GM23338 (cell line): ENCODE data around the gene PLAA.

Experiments
- CTCF ChIP-seq, 2 experiments: fragments of 200-600 bp in 1 of 2; sonication (generic) in 1 of 2; conservative IDR thresholded peaks; 2 replicates each; pipeline versions ENCODE4 v1.5.1 to v1.6.1; 2016 to 2017; ENCODE audit warnings: antibody characterized with exemption in 2 of 2, low read depth in 2 of 2, mild to moderate bottlenecking in 2 of 2, moderate library complexity in 1 of 2
- ETS1 ChIP-seq: IDR thresholded peaks from 2 replicates; pipeline ENCODE4 v1.6.1; 2016; ENCODE audit warnings: antibody characterized with exemption
- EZH2 ChIP-seq: fragments of 200-600 bp; sonication (generic); IDR thresholded peaks from one replicate; pipeline ENCODE4 v1.8.0; 2017; ENCODE audit warnings: antibody characterized with exemption, mild to moderate bottlenecking, low read depth; ENCODE audit not compliant: unreplicated experiment
- EZH2phosphoT487 ChIP-seq: fragments of 200-600 bp; sonication (generic); IDR thresholded peaks from one replicate; pipeline ENCODE4 v1.8.1; 2018; ENCODE audit warnings: antibody characterized with exemption; ENCODE audit not compliant: unreplicated experiment
- JUNB ChIP-seq: IDR thresholded peaks from one replicate; pipeline ENCODE4 v1.6.1; 2016; ENCODE audit warnings: antibody characterized with exemption; ENCODE audit not compliant: unreplicated experiment
- POLR2AphosphoS5 ChIP-seq: IDR thresholded peaks from 2 replicates; pipeline ENCODE4 v1.6.1; 2016; ENCODE audit warnings: antibody characterized with exemption, low read depth

- TF ChIP-seq EZH2phosphoT487 (no peak), CTCF (conservative IDR thresholded peaks at IDR 0.05; ENCODE audit: low read depth in 2 of 2) (no peak), POLR2AphosphoS5 (no peak), EZH2 (no peak), JUNB (no peak), ETS1 (no peak)
These were observed 42.4 kb downstream of the PLAA start for GRCh38 chr9:26904671-26905070.
